Peyer's patch (tissue), 4 donors: Measurements from ENCODE around the gene INPP5J.

ENCODE experiments used
- CTCF ChIP-seq, 6 experiments: fragments of 450-650 bp in 4 of 6; fragments of 200-600 bp in 2 of 6; sonication (generic) in 1 of 6; IDR thresholded peaks; one replicate each; pipeline ENCODE4 v1.5.1; 2017 to 2019; ENCODE audit warnings: antibody characterized with exemption in 6 of 6, mild to moderate bottlenecking in 3 of 6, moderate library complexity in 1 of 6
- POLR2A ChIP-seq, 2 donors: fragments of 450-650 bp; IDR thresholded peaks; one replicate each; pipeline ENCODE4 v1.5.1; 2017; ENCODE audit warnings: antibody characterized with exemption in 2 of 2, mild to moderate bottlenecking in 2 of 2, moderate library complexity in 2 of 2

- TF ChIP-seq CTCF (IDR thresholded peaks at IDR 0.05) (no peak), POLR2A (IDR thresholded peaks at IDR 0.05) (no peak)
Measured at GRCh38 chr22:31127181-31127772, 4.5 kb downstream of the INPP5J start.
